SU-DHL-6 (cell line): ENCODE results near the gene ERF.

Source experiments
- H2AFZ ChIP-seq: fragments of 200-600 bp; sonication (generic); 2 replicates; pipeline ENCODE4 v1.6.1; 2014; ENCODE audit warnings: low read depth, mild to moderate bottlenecking, moderate library complexity, mixed read lengths, antibody characterized with exemption, low read length; ENCODE audit not compliant: severe bottlenecking
- H3F3A ChIP-seq: fragments of 200-600 bp; shearing (Covaris generic); 2 replicates; pipeline ENCODE4 v1.6.0; 2016; ENCODE audit warnings: antibody characterized with exemption, mild to moderate bottlenecking; ENCODE audit not compliant: insufficient read depth
- H3K27ac ChIP-seq: fragments of 200-600 bp; sonication (generic); 2 replicates; pipeline ENCODE4 v1.5.1; 2016; ENCODE audit warnings: low read depth, mild to moderate bottlenecking, low read length, moderate library complexity, mixed read lengths
- H3K27me3 ChIP-seq: fragments of 200-600 bp; sonication (generic), shearing (Covaris generic); 2 replicates; pipeline ENCODE4 v1.6.0; 2014; ENCODE audit warnings: mild to moderate bottlenecking, low read length
- H3K36me3 ChIP-seq: fragments of 200-600 bp; sonication (generic); 2 replicates; pipeline ENCODE4 v1.6.1; 2014; ENCODE audit warnings: mild to moderate bottlenecking, low read length, mixed read lengths
- H3K4me2 ChIP-seq: fragments of 300-600, 200-600 bp; shearing (Covaris generic), sonication (generic); 2 replicates; pipeline ENCODE4 v1.6.0; 2014; ENCODE audit warnings: low read length, low read depth, mild to moderate bottlenecking; ENCODE audit not compliant: poor library complexity, severe bottlenecking
- H3K4me3 ChIP-seq: fragments of 200-600 bp; sonication (generic); 2 replicates; pipeline ENCODE4 v1.5.1; 2014; ENCODE audit warnings: antibody characterized with exemption, low read length, mild to moderate bottlenecking, mixed read lengths; ENCODE audit not compliant: insufficient read depth, poor library complexity, severe bottlenecking
- H3K79me2 ChIP-seq: fragments of 200-600 bp; sonication (generic); 2 replicates; pipeline ENCODE4 v1.6.1; 2014; ENCODE audit warnings: mild to moderate bottlenecking, low read length, moderate library complexity; ENCODE audit not compliant: insufficient read depth
- H3K9ac ChIP-seq: fragments of 200-600 bp; sonication (generic); 2 replicates; pipeline ENCODE4 v1.7.0; 2014; ENCODE audit warnings: mild to moderate bottlenecking, low read length
- H3K9me2 ChIP-seq: fragments of 200-600 bp; sonication (generic); replicated peaks from 2 replicates; pipeline ENCODE4 v1.6.1; 2014; ENCODE audit warnings: low read length; ENCODE audit not compliant: insufficient read depth
- H3K9me3 ChIP-seq: fragments of 200-600 bp; sonication (generic); 2 replicates; pipeline ENCODE4 v1.6.1; 2014; ENCODE audit warnings: low read length, mixed read lengths; ENCODE audit not compliant: insufficient read depth
- H4K20me1 ChIP-seq: fragments of 200-600 bp; sonication (generic); 2 replicates; pipeline ENCODE4 v1.6.1; 2014; ENCODE audit warnings: low read depth, mild to moderate bottlenecking, antibody characterized with exemption, low read length, moderate library complexity, mixed read lengths
- CTCF ChIP-seq: fragments of 200-600 bp; sonication (generic); IDR thresholded peaks from one replicate; pipeline ENCODE4 v1.5.1; 2017; ENCODE audit warnings: antibody characterized with exemption, mild to moderate bottlenecking, low read length, moderate library complexity; ENCODE audit not compliant: insufficient read depth, poor library complexity, severe bottlenecking
- EZH2phosphoT487 ChIP-seq: fragments of 200-600 bp; sonication (generic), shearing (Covaris generic); conservative IDR thresholded peaks from 2 replicates; pipeline ENCODE4 v1.6.1; 2018; ENCODE audit warnings: mild to moderate bottlenecking, antibody characterized with exemption, low read length, moderate library complexity, mixed read lengths

ERF gene

GRCh38 chr19:42270346-42271044 is 15.6 kb upstream of the ERF start:
- no peak overlapping the region for H2AFZ ChIP-seq
- no peaks in the 10 kb centered on the region for H3K27me3 ChIP-seq
- peak overlapping the region; percentile 68 for H3K9ac ChIP-seq
- peak overlapping the region; percentile 84 for H3K4me2 ChIP-seq
- peaks cover 11% of the 10 kb centered on the region; the same call in 1 of the 2 replicates for H3K79me2 ChIP-seq
- peak overlapping the region; percentile 80 for H3K27ac ChIP-seq
- no peaks in the 10 kb centered on the region for H3F3A ChIP-seq
- H4K20me1 ChIP-seq: no peaks in the 10 kb centered on the region
- H3K9me2 ChIP-seq: no peaks in the 10 kb centered on the region
- H3K4me3 ChIP-seq: peak overlapping the region; percentile 65
- no peaks in the 10 kb centered on the region for H3K9me3 ChIP-seq
- TF ChIP-seq EZH2phosphoT487: no peak
- no peak for TF ChIP-seq CTCF
- H3K36me3 ChIP-seq: no peaks in the 10 kb centered on the region

GRCh38 chr19:42269478-42270345 is 14.8 kb upstream of the ERF start:
- Histone ChIP-seq H3K4me2 (peak overlapping the region; percentile 84), H3K79me2 (peaks cover 11% of the 10 kb centered on the region; the same call in 1 of the 2 replicates), H3K9me2 (no peaks in the 10 kb centered on the region), H3F3A (no peaks in the 10 kb centered on the region), H4K20me1 (no peaks in the 10 kb centered on the region), H3K9me3 (no peaks in the 10 kb centered on the region), H2AFZ (no peak overlapping the region), H3K27me3 (no peaks in the 10 kb centered on the region), H3K36me3 (no peaks in the 10 kb centered on the region), H3K9ac (peak overlapping the region; percentile 68), H3K4me3 (peak overlapping the region; percentile 65), H3K27ac (peak overlapping the region; percentile 80)
- no peak for TF ChIP-seq EZH2phosphoT487
- TF ChIP-seq CTCF: no peak

GRCh38 chr19:42268704-42269477 is 14.0 kb upstream of the ERF start, which contains the start of gene CIC:
Gene CIC, plus strand, starts transcription at chr19:42269252. Its CDS starts 2,532 bp downstream, at chr19:42271784.
- Histone ChIP-seq H3K4me2 (peak within 1 kb of the TSS; percentile 90), H3K4me3 (peak within 1 kb of the TSS; percentile 67), H3K79me2 (peaks cover 11% of the 10 kb centered on the region; the same call in 1 of the 2 replicates), H2AFZ (peak within 1 kb of the TSS; percentile 91), H3K9me3 (no peaks in the 10 kb centered on the region), H3K27ac (peak within 1 kb of the TSS; percentile 80), H4K20me1 (no peaks in the 10 kb centered on the region), H3K9ac (peak within 1 kb of the TSS; percentile 68), H3F3A (no peaks in the 10 kb centered on the region), H3K9me2 (no peaks in the 10 kb centered on the region), H3K27me3 (no peaks in the 10 kb centered on the region), H3K36me3 (no peaks in the 10 kb centered on the region)
- no peak for TF ChIP-seq CTCF
- TF ChIP-seq EZH2phosphoT487: no peak
